ENCODE results near the gene INO80C.

INO80C gene

DNA sequence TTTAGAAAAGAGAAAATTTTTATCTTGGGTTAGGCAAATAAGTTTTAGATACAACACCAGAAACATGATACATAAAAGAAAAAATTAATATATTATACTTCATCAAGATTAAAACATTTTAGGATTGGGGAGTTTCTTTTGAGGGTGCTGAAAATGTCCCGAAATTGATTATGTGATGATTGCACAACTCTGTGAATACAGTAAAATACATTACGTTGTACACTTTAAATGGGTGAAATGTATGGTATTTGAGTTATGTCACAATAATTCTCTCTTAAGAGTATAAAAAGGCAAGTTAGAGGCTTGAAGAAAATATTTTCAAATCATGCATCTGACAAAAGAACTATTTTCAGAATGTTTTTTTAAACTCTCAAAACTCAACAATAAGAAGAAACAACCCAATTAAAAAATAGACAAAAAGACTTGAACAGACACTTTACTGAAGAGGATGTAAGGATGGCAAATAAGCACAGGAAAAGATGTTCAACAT is 36.2 kb upstream of the INO80C start:
- no peak overlapping the region for H3K4me2 ChIP-seq (ENCODE audit: low read length)
- H3K27me3 ChIP-seq (ENCODE audit: control insufficient read depth, insufficient read depth, low read length) = no peaks in the 10 kb centered on the region
- no peak overlapping the region for H3K27ac ChIP-seq
- H2AFZ ChIP-seq = no peak overlapping the region
- no peaks in the 10 kb centered on the region for H3K79me2 ChIP-seq
- TF ChIP-seq, protein P1, sequence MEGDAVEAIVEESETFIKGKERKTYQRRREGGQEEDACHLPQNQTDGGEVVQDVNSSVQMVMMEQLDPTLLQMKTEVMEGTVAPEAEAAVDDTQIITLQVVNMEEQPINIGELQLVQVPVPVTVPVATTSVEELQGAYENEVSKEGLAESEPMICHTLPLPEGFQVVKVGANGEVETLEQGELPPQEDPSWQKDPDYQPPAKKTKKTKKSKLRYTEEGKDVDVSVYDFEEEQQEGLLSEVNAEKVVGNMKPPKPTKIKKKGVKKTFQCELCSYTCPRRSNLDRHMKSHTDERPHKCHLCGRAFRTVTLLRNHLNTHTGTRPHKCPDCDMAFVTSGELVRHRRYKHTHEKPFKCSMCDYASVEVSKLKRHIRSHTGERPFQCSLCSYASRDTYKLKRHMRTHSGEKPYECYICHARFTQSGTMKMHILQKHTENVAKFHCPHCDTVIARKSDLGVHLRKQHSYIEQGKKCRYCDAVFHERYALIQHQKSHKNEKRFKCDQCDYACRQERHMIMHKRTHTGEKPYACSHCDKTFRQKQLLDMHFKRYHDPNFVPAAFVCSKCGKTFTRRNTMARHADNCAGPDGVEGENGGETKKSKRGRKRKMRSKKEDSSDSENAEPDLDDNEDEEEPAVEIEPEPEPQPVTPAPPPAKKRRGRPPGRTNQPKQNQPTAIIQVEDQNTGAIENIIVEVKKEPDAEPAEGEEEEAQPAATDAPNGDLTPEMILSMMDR (IDR thresholded peaks at IDR 0.05) = no peak
- H3K36me3 ChIP-seq (ENCODE audit: control insufficient read depth, insufficient read depth, low read length) = peaks cover 4% of the 10 kb centered on the region
- H3K9ac ChIP-seq = no peak overlapping the region
- no peaks in the 10 kb centered on the region for H3K4me1 ChIP-seq
- H3K9me3 ChIP-seq (ENCODE audit: control insufficient read depth, low read length) = no peaks in the 10 kb centered on the region
- H3K4me3 ChIP-seq (ENCODE audit: low read depth, low read length) = no peak overlapping the region

DNA sequence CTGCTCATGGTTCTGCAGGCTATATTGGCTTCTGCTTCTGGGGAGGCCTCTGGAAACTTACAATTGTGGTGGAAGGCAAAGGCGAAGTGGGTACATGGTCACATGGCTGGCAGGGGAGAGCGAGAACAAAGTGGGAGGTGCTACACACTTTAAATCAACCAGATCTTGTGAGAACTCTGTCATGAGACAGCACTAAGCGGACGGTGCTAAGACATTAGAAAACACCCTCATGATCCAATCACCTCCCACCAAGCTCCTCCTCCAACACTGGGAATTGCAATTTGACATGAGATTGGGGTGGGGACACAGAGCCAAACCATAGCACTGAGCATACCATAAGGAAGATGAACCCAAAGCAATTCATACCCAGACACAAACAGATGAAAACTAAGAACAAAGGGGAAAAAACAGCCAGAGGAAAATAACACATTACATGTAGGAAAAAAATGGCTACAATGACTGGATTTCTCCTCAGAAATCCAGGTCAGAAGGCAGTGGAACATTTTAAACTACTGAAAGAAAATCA is 31.1 kb upstream of the INO80C start:
- H3K4me2 ChIP-seq (ENCODE audit: low read length) = no peak overlapping the region
- no peak overlapping the region for H3K27ac ChIP-seq
- no peak overlapping the region for H2AFZ ChIP-seq
- H3K9me3 ChIP-seq (ENCODE audit: control insufficient read depth, low read length) = no peaks in the 10 kb centered on the region
- peaks cover 4% of the 10 kb centered on the region for H3K36me3 ChIP-seq (ENCODE audit: control insufficient read depth, insufficient read depth, low read length)
- TF ChIP-seq, protein P1 (IDR thresholded peaks at IDR 0.05) = no peak
- H3K4me1 ChIP-seq = peaks cover 11% of the 10 kb centered on the region
- no peak overlapping the region for H3K9ac ChIP-seq
- no peak overlapping the region for H3K4me3 ChIP-seq (ENCODE audit: low read depth, low read length)
- no peaks in the 10 kb centered on the region for H3K79me2 ChIP-seq
- H3K27me3 ChIP-seq (ENCODE audit: control insufficient read depth, insufficient read depth, low read length) = no peaks in the 10 kb centered on the region

DNA sequence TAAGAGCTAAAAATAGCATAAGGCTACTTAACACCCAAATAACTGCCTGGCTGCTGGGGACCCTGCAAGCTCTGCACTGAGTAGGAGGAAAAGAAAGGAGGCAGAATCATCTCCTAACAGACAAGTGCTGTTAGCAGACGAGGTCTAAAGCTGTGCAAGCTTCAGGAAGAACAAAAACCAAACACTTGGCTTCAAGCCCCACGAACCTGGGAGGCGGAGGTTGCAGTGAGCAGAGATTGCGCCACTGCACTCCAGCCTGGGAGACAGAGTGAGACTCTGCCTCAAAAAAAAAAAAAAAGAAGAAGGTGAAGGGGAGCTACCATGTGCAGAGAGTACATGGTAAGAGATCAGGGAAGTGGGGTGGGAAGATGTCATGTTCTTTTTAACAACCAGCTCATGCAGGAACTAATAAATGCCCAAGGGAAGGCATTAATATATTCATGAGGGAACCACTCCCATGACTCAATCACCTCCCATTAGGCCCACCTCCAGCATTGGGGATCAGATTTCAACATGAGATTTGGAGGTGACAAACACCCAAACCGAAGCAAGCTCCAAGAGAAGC is 28.8 kb upstream of the INO80C start:
- Histone ChIP-seq H3K4me3 (ENCODE audit: low read depth, low read length) (peak overlapping the region; percentile 29), H3K27ac (no peak overlapping the region), H3K27me3 (ENCODE audit: control insufficient read depth, insufficient read depth, low read length) (no peaks in the 10 kb centered on the region), H3K4me1 (peaks cover 11% of the 10 kb centered on the region), H3K9ac (no peak overlapping the region), H2AFZ (peak overlapping the region; percentile 76), H3K4me2 (ENCODE audit: low read length) (no peak overlapping the region), H3K36me3 (ENCODE audit: control insufficient read depth, insufficient read depth, low read length) (peaks cover 4% of the 10 kb centered on the region), H3K79me2 (no peaks in the 10 kb centered on the region), H3K9me3 (ENCODE audit: control insufficient read depth, low read length) (no peaks in the 10 kb centered on the region)
- TF ChIP-seq, protein P1 (IDR thresholded peaks at IDR 0.05) = no peak

DNA sequence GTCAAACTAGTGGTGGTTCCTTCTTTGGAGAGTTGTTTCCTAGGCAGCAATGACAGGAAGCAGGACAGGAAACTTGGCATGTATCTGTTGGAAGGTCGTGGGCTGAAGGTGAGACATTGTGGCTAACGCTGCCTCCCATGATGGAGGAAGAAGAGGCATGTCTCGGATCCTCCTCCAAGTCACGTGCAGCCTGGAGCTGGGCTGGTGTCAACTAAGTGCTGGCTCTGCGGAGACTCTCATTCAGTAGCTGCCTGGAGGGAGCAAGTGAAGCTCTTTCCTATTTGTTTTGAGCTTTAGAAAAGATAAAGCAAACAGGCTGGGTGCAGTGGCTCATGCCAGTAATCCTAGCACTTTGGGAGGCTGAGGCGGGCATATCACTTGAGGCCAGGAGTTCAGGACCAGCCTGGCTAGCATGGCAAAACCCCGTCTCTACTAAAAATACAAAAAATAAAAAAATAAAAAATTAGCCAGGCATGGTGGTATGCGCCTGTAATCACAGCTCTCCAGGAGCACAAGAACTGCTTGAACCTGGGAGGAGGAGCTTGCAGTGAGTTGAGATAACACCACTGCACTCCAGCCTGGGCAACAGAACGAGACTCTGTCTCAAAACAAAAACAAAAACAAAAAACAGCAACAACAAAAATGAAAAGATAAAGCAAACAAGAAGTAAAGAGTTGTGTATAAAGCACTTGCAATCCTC is 28.2 kb upstream of the INO80C start:
- H3K4me3 ChIP-seq (ENCODE audit: low read depth, low read length) = peak overlapping the region; percentile 29
- H3K9me3 ChIP-seq (ENCODE audit: control insufficient read depth, low read length) = no peaks in the 10 kb centered on the region
- H3K79me2 ChIP-seq = no peaks in the 10 kb centered on the region
- H3K27ac ChIP-seq = no peak overlapping the region
- H3K9ac ChIP-seq = no peak overlapping the region
- peaks cover 4% of the 10 kb centered on the region for H3K36me3 ChIP-seq (ENCODE audit: control insufficient read depth, insufficient read depth, low read length)
- H3K27me3 ChIP-seq (ENCODE audit: control insufficient read depth, insufficient read depth, low read length) = no peaks in the 10 kb centered on the region
- peaks cover 11% of the 10 kb centered on the region for H3K4me1 ChIP-seq
- H2AFZ ChIP-seq = peak overlapping the region; percentile 76
- TF ChIP-seq, protein P1 (IDR thresholded peaks at IDR 0.05) = no peak
- no peak overlapping the region for H3K4me2 ChIP-seq (ENCODE audit: low read length)

Measured in parathyroid adenoma (tissue), 2 donors.